Anterior cingulate cortex (tissue), 58 donors: ENCODE data around the gene CYP4F11.
A peak's percentile ranks its signal among the peaks of the same experiment; 100 is the strongest.
"Not testable (repeated sequence)": the region's sequence is repeated elsewhere in the genome, so short reads cannot be mapped to it uniquely, and the experiment has no call there.

Experiments used
- DNase-seq, 58 donors: peaks; one replicate each; lab custom pipeline; 2025; lab: John Stamatoyannopoulos, UW

CYP4F11 gene

DNA sequence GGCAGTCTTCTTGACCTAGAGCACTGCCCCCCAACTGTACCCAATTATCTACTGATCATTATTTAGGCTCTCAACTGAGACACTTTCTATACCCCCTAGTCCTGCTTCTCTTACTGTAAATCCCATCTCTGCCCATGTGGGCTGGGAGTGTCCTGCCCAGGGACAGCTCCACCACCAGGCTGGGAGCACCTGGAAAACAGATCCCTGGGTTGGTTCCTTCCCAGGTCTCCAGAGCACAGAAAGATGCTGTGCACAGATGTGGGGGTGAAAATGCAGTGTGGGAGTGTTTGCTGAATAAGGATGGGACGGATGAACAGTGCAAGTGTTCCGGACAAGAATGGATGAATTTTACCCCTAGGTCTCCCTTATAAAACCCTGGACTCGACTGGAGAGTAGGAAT, 49.2 kb downstream of the CYP4F11 start:
- DNase-seq, result no peak

DNA sequence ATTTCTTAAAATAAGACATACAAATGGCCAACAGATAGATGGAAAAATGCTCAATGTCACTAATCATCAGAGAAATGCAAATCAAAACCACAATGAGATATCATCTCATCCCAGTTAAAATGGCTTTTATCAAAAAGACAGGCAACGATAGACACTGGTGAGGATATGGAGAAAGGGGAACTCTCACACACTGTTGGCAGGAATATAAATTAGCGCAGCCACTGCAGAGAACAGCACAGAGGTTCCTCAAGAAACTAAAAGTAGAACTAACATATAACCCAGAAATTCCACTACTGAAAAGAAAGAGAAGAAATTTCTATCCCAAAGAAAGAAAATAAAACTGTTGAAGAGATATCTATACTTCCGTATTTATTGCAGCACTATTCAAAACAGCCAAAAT, 51.0 kb downstream of the CYP4F11 start:
- DNase-seq, result not testable (repeated sequence)

DNA sequence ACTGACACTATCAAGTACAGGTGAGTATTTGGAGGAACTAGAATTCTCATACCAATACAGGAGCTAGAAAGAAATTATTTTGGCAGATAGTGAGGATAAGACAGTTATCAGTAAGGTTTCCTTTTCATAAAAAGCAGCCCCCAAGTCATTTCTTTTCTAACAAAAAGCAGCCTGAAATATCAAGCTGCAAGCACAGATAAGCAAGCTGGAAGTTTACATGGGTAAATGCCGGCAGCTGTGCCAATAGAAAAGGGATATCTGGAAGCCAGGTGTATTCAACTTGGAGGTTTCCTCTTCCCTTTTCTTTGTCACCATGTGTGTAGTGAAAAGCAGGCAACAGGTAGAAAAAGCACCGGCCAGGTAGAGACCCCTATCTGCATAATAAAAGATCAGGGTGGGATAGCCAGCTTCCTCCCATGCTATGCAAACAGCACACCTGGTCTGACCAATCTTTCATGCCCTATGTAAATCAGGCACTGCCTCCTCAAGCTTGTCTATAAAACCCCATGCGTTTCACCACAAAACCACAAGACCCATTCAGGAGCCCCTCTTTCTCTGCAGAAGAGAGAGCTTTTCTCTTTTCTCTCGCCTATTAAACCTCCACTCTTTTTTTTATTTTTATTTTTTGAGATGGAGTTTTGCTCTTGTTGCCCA, 59.4 kb downstream of the CYP4F11 start:
- no peak for DNase-seq

DNA sequence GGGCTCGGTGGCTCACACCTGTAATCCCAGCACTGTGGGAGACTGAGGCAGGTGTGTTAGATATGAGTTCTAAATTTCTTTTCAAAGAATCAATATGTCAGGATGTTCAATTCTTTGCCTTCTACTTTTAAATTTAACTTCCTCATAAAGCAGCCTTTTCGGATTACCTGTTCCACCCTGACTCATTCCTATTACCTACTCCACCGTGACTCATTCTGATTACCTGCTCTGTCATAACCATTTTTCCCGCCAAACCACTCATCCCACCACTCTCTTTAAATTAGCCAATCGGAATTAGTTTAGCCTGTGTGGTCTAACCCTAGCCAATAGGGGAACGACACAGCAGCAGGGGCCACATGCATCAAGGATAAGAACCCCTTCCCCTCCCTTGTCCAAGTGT, 60.6 kb downstream of the CYP4F11 start:
- DNase-seq, result not testable (repeated sequence)

- DNase-seq, result no peak
Observed at GRCh38 chr19:15871570-15871969, 62.8 kb downstream of the CYP4F11 start.

DNA sequence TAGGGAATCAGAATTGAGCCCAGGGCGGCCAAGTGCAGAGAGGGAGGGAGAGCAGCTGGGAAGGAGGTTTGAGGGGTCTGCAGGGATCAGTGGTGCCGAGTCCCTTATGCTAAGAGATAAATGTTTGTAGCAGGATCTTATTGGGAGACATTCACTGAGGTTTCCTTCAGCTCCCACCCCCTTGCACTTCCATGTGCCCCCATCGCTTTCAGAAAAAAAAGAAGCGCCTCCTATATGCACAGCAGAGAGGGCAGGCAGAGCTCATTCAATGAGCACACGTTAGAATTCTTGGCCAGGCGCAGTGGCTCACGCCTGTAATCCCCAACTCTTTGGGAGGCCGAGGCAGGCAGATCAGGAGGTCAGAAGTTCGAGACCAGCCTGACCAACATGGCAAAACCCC, 64.5 kb downstream of the CYP4F11 start:
- no peak for DNase-seq

DNA sequence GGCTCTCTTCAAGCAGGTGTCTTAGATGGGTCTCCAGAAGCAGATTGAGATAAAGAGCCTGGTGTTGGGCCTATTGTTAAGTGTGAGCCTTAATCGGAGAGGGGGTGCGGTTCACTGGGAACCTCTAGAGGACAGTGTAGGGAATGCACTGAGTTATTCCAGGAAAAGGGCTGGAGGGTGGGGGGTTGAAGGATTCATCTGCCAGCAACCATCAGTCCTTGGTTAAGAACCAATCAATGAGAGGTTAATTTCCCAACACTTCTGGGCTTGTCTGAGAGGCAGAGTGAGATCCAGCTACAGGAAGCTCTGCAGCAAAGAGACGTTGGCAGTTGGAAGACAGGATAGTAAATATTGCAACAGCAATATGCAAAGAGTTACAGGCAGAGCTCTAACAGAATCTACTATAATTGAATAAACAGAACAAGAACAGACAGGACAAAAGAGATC, 65.2 kb downstream of the CYP4F11 start:
- peak in 30 of 58 donors; percentile 0 to 28 (median 6) for DNase-seq

- DNase-seq, result no peak
Observed at GRCh38 chr19:15866636-15867035, 67.7 kb downstream of the CYP4F11 start.

DNA sequence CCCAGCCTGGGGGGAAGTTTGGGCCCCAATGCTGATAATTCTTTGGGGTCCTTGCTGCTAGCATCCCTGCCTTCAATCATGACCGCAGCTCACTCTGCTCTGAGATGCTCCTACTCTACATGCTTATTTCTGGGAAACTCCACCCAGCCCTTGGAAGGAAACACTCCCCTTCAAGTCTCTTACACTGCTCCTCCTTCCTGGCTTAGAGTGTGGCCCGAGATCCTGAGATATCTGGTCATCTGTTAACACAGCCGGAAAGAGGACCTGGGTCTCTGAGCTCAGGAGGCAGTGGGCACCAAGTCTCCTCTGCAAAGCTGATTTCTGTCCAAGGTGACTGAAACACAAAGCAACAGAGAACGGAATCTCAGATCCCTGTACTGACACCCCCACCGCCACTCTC, 69.5 kb downstream of the CYP4F11 start:
- no peak for DNase-seq

- no peak for DNase-seq
Observed at GRCh38 chr19:15863272-15863671, 71.1 kb downstream of the CYP4F11 start.

GRCh38 chr19:15862444-15862843, 71.9 kb downstream of the CYP4F11 start:
- DNase-seq, result no peak
